Hepatocyte (in vitro differentiated cells): ENCODE data around the gene PDE4DIP.
"Not testable (repeated sequence)": the region's sequence is repeated elsewhere in the genome, so short reads cannot be mapped to it uniquely, and the experiment has no call there.

Source experiments
- CTCF ChIP-seq: fragments of 200-600 bp; sonication (generic); IDR thresholded peaks from 2 replicates; pipeline ENCODE4 v1.5.1; 2016; ENCODE audit warnings: antibody characterized with exemption, mild to moderate bottlenecking; ENCODE audit not compliant: poor library complexity
- EZH2 ChIP-seq: fragments of 200-600 bp; sonication (generic); IDR thresholded peaks from 2 replicates; pipeline ENCODE4 v1.6.1; 2016; ENCODE audit warnings: antibody characterized with exemption, mild to moderate bottlenecking, borderline replicate concordance
- EZH2phosphoT487 ChIP-seq: fragments of 200-600 bp; sonication (generic); IDR thresholded peaks from one replicate; pipeline ENCODE4 v1.6.1; 2018; ENCODE audit warnings: antibody characterized with exemption, mild to moderate bottlenecking, low read depth, moderate library complexity; ENCODE audit not compliant: unreplicated experiment, severe bottlenecking

GRCh38 chr1:148966084-148966483, 121.9 kb downstream of the PDE4DIP start:
- not testable (repeated sequence) for TF ChIP-seq EZH2, EZH2phosphoT487, CTCF
